IMR-90 (cell line): ENCODE measurements around the gene DNAH9. TPM values are rescaled to one million over a fixed set of nuclear protein-coding genes. Genes with fewer than 3 reads are reported as not detected.

Source experiments
- ATAC-seq: fragments of 200-7000 bp; cut with Tn5 transposase; 2 replicates; pipeline ENCODE4 v1.9.1; 2020; ENCODE audit warnings: low read depth, mild to moderate bottlenecking, moderate library complexity
- BruUV-seq: library from RNA; stranded (reverse); fragments of 400-500 nt; replicated peaks from 2 replicates; lab custom pipeline; 2021; lab: Mats Ljungman, UMichigan
- CTCF ChIA-PET: fragments of 300-600 bp; formaldehyde crosslinking; extraction: SDS; loops from one replicate; lab custom pipeline; 2021; ENCODE audit warnings: antibody characterized with exemption; lab: Yijun Ruan, JAX
- POLR2A ChIA-PET: fragments of 300-600 bp; sonication (Branson Sonifier 250); formaldehyde crosslinking; loops from one replicate; lab custom pipeline; 2022; ENCODE audit warnings: antibody characterized with exemption; ENCODE audit not compliant: unreplicated experiment; lab: Charles Lee
- DNase-seq: peaks from one replicate; pipeline ENCODE4 v3.0.0; 2013
- H2AFZ ChIP-seq: replicated peaks from 2 replicates; pipeline ENCODE3; 2013; ENCODE audit warnings: low read length, mild to moderate bottlenecking; ENCODE audit not compliant: poor library complexity
- H2AK5ac ChIP-seq: 2 replicates; pipeline ENCODE4 v1.6.1; 2013; ENCODE audit warnings: low read depth, low read length, inconsistent platforms
- H2AK9ac ChIP-seq: replicated peaks from 2 replicates; pipeline ENCODE3; 2013; ENCODE audit warnings: mild to moderate bottlenecking, low read depth, low read length, moderate library complexity; ENCODE audit not compliant: poor library complexity
- H2BK120ac ChIP-seq: 2 replicates; pipeline ENCODE4 v1.6.1; 2013; ENCODE audit warnings: low read depth, low read length, inconsistent platforms
- H2BK15ac ChIP-seq: 3 replicates; pipeline ENCODE4 v1.6.1; 2013; ENCODE audit warnings: low read depth, low read length, inconsistent platforms
- H2BK20ac ChIP-seq: 2 replicates; pipeline ENCODE4 v1.6.1; 2013; ENCODE audit warnings: low read depth, mild to moderate bottlenecking, inconsistent platforms, low read length, moderate library complexity
- H2BK5ac ChIP-seq: 2 replicates; pipeline ENCODE4 v1.6.1; 2013; ENCODE audit warnings: mild to moderate bottlenecking, low read depth, low read length, inconsistent platforms; ENCODE audit not compliant: poor library complexity, severe bottlenecking
- H3K14ac ChIP-seq: replicated peaks from 2 replicates; pipeline ENCODE4 v1.6.1; 2013; ENCODE audit warnings: low read depth, low read length, inconsistent platforms
- H3K18ac ChIP-seq: 2 replicates; pipeline ENCODE4 v1.6.1; 2013; ENCODE audit warnings: low read depth, low read length, control low read depth
- H3K23ac ChIP-seq: 2 replicates; pipeline ENCODE4 v1.6.1; 2013; ENCODE audit warnings: low read depth, low read length, inconsistent platforms
- H3K27ac ChIP-seq: 2 replicates; pipeline ENCODE4 v1.5.1; 2013; ENCODE audit warnings: mild to moderate bottlenecking, control low read depth, low read length; ENCODE audit not compliant: insufficient read depth
- H3K27me3 ChIP-seq: 2 replicates; pipeline ENCODE4 v1.6.1; 2013; ENCODE audit warnings: low read length; ENCODE audit not compliant: control insufficient read depth, insufficient read depth
- H3K36me3 ChIP-seq: 2 replicates; pipeline ENCODE4 v1.6.1; 2013; ENCODE audit warnings: low read length, mixed read lengths; ENCODE audit not compliant: control insufficient read depth, insufficient read depth
- H3K4ac ChIP-seq: 2 replicates; pipeline ENCODE4 v1.6.1; 2013; ENCODE audit warnings: low read depth, low read length, inconsistent platforms
- H3K4me1 ChIP-seq: 2 replicates; pipeline ENCODE4 v1.6.1; 2013; ENCODE audit warnings: low read length, mixed read lengths; ENCODE audit not compliant: control insufficient read depth, insufficient read depth
- H3K4me2 ChIP-seq: 2 replicates; pipeline ENCODE4 v1.6.1; 2013; ENCODE audit warnings: low read depth, mild to moderate bottlenecking, control low read depth, low read length, moderate library complexity
- H3K4me3 ChIP-seq: 2 replicates; pipeline ENCODE4 v1.5.1; 2013; ENCODE audit warnings: low read depth, mild to moderate bottlenecking, control low read depth, low read length, moderate library complexity; ENCODE audit not compliant: insufficient read depth
- H3K56ac ChIP-seq: 2 replicates; pipeline ENCODE4 v1.6.1; 2013; ENCODE audit warnings: low read length, inconsistent platforms; ENCODE audit not compliant: insufficient read depth; ENCODE audit errors: extremely low read depth
- H3K79me1 ChIP-seq, 2 experiments: 2 replicates each; pipeline ENCODE4 v1.6.1; 2013; ENCODE audit warnings: low read length in 2 of 2, inconsistent platforms in 1 of 2, low read depth in 1 of 2
- H3K9ac ChIP-seq: 2 replicates; pipeline ENCODE4 v1.6.1; 2013; ENCODE audit warnings: low read depth, low read length, control low read depth
- H3K9me1 ChIP-seq: 2 replicates; pipeline ENCODE4 v1.6.1; 2013; ENCODE audit warnings: low read length, inconsistent platforms; ENCODE audit not compliant: insufficient read depth
- H3K9me3 ChIP-seq: 2 replicates; pipeline ENCODE4 v1.6.1; 2013; ENCODE audit warnings: low read length; ENCODE audit not compliant: control insufficient read depth, insufficient read depth
- H4K20me1 ChIP-seq: 2 replicates; pipeline ENCODE4 v1.6.1; 2013; ENCODE audit warnings: low read length, inconsistent platforms; ENCODE audit not compliant: insufficient read depth
- H4K5ac ChIP-seq: 2 replicates; pipeline ENCODE4 v1.6.1; 2013; ENCODE audit warnings: mild to moderate bottlenecking, low read depth, low read length, control low read depth
- H4K8ac ChIP-seq, 2 experiments: 2 replicates each; pipeline ENCODE4 v1.6.1; 2013; ENCODE audit warnings: low read depth in 2 of 2, low read length in 2 of 2, control low read depth in 1 of 2, inconsistent platforms in 1 of 2
- H4K91ac ChIP-seq: 2 replicates; pipeline ENCODE4 v1.6.1; 2013; ENCODE audit warnings: low read depth, low read length, inconsistent platforms; ENCODE audit not compliant: insufficient read depth
- BHLHE40 ChIP-seq: fragments of 150-350 bp; IDR thresholded peaks from 2 replicates; pipeline ENCODE4 v1.6.1; 2016; ENCODE audit warnings: mild to moderate bottlenecking, low read depth, low read length
- CEBPB ChIP-seq: IDR thresholded peaks from 2 replicates; pipeline ENCODE4 v1.6.1; 2012; ENCODE audit warnings: low read depth, low read length, improper control_type of control experiment
- FOS ChIP-seq: fragments of 150-350 bp; IDR thresholded peaks from 2 replicates; pipeline ENCODE4 v1.6.1; 2016; ENCODE audit warnings: low read depth, low read length
- MAFK ChIP-seq: IDR thresholded peaks from 2 replicates; pipeline ENCODE4 v1.6.1; 2012; ENCODE audit warnings: low read depth, low read length, improper control_type of control experiment
- RAD21 ChIP-seq: IDR thresholded peaks from 2 replicates; pipeline ENCODE4 v1.6.1; 2012; ENCODE audit warnings: low read length, improper control_type of control experiment
- WGBS, 2 experiments: methylation state at CpG; one replicate each; pipeline versions ENCODE4 v1.1.5 to v1.1.7; 2013; ENCODE audit warnings: missing lambda C conversion rate in 2 of 2; ENCODE audit not compliant: insufficient read length in 1 of 2; ENCODE audit errors: extremely low coverage in 2 of 2; 5-methylcytosine and 5-hydroxymethylcytosine counted together
- dilution Hi-C: fragments of 300-500 bp; cut with HindIII; formaldehyde crosslinking; loops from one replicate; pipeline ENCODE4 v1.14.3; 2018; ENCODE audit warnings: low sequenced_read_pairs; ENCODE audit not compliant: unreplicated experiment
- in situ Hi-C: fragments of 300-500 bp; cut with MboI; formaldehyde crosslinking; loops from 3 replicates; pipeline ENCODE4 v1.14.3; 2019; ENCODE audit warnings: low sequenced_read_pairs, inconsistent platforms, mixed read lengths
- intact Hi-C: fragments of 100-400 bp; cut with micrococcal nuclease; formaldehyde crosslinking; loops from 2 replicates; pipeline ENCODE4 v1.10.0; 2022
- polyA plus RNA-seq, 3 experiments: library from polyadenylated mRNA; depleted of rRNA; stranded (reverse); fragments of >200 nt; gene quantifications; 2 replicates each; pipeline ENCODE4 v1.2.3, GENCODE V29; 2012; ENCODE audit warnings: low replicate concordance in 1 of 3
- total RNA-seq: library from RNA; depleted of rRNA; stranded (reverse); fragments of >200 nt; gene quantifications from 2 replicates; pipeline ENCODE4 v1.2.3, GENCODE V29; 2012

DNAH9 gene
- total and polyA plus RNA-seq, 2 of the 4 experiments (the other 2 are of a cell fraction): not detected

GRCh38 chr17:11779892-11780291 lies 181.6 kb downstream of the DNAH9 start:
- intact Hi-C loops (no loop called here), in situ Hi-C loops (no loop called here), dilution Hi-C loops (no loop called here)
- Histone ChIP-seq H3K9me1 (no peaks in the 10 kb centered on the region), H4K8ac (no peak overlapping the region), H2AK5ac (no peak overlapping the region), H3K27ac (no peak overlapping the region), H3K4me2 (no peak overlapping the region), H3K79me1 (no peaks in the 10 kb centered on the region), H3K4me3 (no peak overlapping the region), H2BK15ac (no peak overlapping the region), H2BK20ac (no peak overlapping the region), H3K36me3 (no peaks in the 10 kb centered on the region), H3K56ac (no peak overlapping the region), H2AK9ac (no peak overlapping the region), H3K4ac (no peak overlapping the region), H2AFZ (no peak overlapping the region), H3K27me3 (no peaks in the 10 kb centered on the region), H3K9me3 (peaks cover 23% of the 10 kb centered on the region), H2BK5ac (no peak overlapping the region), H3K23ac (no peak overlapping the region), H4K5ac (no peak overlapping the region), H4K91ac (no peak overlapping the region), H3K9ac (no peak overlapping the region), H2BK120ac (no peak overlapping the region), H3K18ac (no peak overlapping the region), H3K4me1 (no peaks in the 10 kb centered on the region), H3K14ac (no peak overlapping the region), H4K20me1 (no peaks in the 10 kb centered on the region)
- CTCF ChIA-PET: no interaction called here
- DNase-seq: no peak
- WGBS, 2 experiments: no CpG with 5 or more reads among the region's 2 CpGs
- POLR2A ChIA-PET: no interaction called here
- ATAC-seq: no peak
- no peak for TF ChIP-seq MAFK
- TF ChIP-seq RAD21: no peak
- TF ChIP-seq CEBPB: no peak
- TF ChIP-seq BHLHE40: no peak
- no peak for TF ChIP-seq FOS
- BruUV-seq: no TSS peak
